ENCODE data around the gene PAK4.
"Not testable (repeated sequence)": the region's sequence is repeated elsewhere in the genome, so short reads cannot be mapped to it uniquely, and the experiment has no call there.

The PAK4 gene

DNA sequence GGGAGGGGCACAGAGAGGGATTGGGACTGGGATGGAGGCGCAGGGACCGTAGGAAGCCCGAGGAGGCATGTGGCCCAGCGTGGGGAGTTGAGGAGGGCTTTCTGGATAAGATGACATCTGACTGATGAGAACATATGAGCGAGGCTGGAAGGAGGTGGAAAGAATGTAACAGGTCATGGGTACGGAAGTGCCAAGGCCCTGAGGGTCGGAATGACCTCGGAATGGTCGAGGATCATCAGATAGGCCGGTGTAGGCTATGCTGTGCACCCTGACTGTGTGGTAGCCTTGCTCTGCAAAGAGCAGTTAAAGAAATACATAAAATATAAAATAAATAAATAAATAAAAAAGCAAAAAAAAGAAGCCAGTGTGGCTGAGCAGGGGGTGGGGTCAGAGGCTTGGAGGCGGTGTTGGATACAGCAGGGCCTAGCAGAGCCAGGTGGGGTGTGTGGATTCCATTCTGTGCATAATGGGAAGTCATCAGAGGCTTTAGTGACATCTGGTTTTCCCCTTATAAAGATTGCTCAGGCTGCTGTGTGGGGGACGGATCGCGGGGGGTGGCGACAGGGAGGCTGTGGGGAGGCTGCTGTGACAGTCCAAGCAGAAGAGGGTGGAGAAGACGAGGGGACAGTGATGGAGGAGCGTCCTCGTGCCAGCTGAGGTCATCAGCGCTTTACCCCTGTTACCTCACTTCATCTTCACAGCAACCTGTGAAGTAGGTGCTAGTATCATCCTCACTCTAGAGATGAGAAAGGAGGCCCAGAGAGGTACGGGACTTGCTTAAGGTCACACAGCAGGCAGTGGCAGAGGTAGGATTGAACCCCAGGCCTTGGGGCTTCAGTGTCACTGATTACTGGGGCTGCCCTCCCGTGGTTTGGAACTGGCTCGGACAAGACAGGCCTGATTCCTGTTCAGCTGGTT lies 5.0 kb downstream of the PAK4 start:
- no peak for DNase-seq (ENCODE audit: low read depth)

DNA sequence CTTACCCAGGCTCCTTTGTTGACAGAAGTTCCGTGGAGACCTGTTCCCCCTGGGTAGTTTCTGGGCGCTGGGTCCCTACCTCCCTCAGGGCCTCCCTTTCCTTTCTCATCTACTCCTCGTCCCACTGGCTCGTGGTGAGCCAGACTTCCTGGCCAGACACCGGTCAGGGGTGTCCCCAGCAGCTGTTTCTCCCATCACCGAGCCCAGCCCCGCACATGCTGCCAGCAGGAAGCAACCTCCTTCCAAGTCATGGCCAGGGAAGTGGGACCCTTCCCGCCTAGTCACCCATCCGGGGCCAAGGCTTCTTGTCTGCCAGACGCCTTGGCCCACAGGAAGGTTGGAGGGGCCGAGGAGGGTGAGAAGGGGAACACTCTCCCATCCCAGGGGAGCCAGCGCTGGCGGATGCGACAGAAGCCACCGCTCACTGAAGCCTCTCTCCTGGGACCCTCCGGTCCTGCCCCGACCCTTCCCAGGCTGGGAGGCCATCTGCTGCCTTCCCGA lies 5.7 kb downstream of the PAK4 start:
- DNase-seq (ENCODE audit: low read depth), result no peak

DNA sequence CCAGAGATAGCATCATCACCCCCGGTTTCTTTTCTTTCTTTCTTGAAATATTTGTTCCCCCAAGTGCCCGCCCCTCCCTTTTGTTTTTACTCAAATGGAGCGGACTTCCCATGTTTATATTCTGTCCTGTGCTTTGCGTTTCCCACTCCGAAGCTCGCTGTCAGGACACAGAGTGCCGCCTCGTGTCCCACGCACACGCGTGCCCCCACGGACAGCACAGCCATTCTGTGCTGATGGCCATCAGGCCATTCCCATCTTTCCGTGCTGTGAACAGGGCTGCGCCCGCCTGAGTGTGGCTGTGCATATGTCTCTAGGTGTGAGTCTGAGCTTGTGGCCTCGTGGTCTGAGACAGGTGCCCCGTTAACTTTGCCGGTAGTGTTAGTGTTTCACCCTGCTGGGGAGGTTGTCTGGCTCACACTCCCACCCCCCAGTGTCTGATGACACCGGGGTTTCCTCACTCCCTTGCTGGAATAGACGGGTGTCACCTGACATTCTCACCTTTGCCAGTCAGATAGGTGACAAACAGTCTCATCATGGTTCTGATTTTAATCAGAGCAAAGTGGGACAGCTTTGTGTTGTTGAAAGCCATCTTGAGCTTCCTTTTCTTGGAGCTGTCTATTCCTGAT lies 6.9 kb downstream of the PAK4 start:
- DNase-seq (ENCODE audit: low read depth), result no peak

DNA sequence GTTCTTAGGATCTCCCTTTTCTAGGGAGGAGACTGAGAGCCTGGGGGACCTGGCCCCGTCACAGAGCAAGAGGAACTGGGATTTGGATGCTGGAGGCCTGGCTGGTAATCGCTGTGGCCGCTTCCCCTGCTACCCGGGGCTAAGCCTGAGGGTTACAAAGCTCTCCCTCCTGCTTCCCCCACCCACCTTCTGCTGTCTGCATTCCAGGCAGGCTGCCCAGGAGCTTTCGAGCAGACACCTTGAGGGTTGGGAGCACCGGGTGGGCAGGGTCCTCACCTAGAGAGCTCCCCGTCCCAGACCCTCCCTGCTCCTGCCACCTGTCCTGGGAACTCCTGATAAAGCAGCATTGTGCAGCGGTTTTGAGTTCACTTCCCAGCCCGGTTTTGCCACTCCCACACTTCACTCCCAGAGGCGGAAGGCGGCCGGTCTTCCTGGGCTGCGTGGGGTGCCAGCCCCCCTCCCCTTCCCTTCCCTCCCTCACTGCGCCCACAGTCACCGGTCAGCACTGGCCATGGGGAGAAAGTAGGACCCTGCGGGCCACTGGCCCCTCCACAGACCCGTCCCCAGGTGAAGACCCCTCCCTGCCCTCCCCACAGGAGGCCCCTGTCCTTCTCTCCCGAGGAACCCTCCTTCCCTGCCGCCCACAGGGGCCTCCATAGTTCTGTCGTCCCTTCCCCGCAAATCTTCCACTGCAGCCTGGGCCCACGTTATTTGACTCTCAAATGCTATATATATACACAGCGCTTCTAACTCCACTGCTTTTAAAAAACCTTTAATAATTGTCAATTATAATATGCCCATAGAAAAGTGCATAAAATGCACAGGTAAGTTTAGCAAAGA lies 8.1 kb downstream of the PAK4 start:
- no peak for DNase-seq (ENCODE audit: low read depth)

DNA sequence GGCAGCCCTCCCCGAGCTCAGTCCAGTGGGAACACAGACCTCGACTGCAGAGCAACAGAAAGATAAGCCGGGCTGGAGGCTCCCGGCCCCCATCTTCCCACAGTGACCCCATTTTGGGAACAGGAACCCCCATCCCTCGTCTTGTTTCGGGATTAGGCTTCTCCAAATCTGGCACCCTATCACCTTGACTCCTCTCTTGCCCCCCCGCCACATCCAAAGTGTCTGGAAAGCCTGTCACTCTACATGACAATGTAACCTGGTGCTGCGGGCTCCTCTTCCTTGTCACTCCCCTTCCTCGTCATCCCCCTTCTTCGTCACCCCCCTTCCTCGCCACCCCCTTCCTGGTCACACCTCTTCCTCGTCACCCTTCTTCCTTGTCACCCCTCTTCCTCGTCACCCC lies 10.1 kb downstream of the PAK4 start:
- DNase-seq (ENCODE audit: low read depth), result no peak

DNA sequence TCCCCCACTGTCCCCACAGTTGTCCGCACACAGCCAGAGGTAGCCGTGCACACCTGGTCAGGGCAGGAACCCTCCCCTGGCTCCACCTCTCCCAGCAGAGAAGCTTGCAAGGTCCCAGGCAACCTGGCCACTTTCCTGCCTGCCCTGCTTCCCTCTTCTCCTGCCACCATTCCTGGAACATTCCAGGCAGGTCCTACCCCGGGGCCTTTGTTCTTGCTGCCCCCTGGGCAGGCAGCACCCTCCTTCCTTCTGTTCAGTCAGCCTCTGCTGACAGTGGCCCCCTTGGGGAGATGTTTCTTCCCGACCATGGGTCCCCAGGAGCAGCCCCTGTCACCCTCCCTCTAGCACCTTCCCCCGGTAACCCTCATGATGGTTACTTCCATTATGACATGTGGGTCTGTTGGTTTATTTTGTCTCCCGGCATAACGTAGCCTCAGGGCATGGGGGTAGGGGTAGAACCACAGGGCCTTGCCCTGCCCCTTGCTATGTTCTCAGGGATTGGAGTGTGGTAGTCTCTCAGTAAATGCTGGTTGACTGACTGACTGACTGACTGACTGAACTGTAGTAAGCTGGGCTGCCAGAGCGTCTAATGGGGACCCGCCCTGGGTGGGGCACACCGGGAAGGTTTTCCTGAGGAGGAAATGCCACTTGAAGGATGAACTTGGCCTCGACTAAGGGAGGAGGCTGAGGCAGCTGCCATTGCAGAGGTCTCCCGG lies 10.8 kb downstream of the PAK4 start:
- no peak for DNase-seq (ENCODE audit: low read depth)

DNA sequence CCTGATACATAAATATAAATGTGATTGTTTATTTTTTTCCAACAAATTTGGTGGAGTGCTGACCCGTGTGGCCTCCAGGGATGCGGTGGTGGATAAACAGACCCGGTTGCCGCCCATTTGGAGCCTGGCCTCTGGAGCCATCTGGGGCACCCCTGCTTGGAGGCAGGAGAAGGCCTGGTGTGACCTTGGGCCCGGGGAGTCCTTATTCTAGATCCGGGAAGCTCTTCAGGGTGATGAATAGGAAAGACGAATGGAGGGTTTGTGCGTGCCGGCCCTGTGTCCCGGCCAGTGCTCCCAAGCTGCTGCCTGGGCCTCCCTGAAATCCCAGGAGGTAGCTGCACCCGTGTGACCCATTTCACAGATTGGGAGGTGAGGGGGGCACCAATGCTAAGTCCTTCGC lies 11.5 kb downstream of the PAK4 start:
- DNase-seq (ENCODE audit: low read depth), result no peak

DNA sequence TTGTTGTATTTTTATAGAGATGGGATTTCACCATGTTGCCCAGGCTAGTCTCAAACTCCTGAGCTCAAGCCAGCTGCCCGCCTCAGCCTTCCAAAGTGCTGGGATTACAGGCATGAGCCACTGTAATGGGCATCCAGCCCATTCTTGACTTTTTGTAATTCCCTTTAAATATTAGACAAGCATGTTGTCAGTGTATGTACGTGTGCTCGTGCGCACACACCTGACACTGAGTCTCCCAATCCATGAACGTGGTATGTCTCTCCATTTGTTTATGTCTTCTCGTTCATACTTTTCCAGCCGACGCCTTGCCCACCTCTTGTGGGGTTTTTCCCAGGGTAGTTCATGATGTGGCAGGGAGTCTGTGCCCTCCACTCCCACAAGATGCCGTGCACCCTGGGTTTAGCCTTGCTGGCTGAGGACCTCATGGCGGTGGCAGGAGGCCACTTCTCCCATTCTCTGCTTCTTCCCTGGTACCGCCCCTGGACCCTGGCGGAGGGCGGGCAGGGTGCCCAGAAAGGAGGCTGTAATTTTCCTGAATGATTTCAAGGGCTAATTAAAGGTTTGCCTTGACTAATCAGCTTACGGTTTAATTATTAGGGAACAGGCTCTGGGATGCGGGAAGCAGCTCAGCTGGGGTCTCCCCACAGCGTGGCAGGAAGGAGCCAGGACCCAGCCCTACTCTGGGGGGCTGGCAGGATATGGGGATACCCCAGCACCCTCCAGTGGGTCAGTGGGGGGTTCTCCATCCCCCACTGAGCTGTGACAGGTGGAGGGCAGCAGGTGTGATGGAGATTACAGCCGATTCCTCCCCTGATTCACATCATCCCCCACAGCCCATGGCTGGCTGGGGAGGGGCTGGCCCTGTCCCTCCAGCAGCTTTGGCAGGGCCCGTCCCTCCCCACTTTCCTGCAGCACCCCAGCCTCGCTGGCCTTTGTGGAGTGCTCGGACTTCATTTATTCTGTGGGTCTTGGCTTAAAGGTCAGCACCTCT lies 12.9 kb downstream of the PAK4 start:
- DNase-seq (ENCODE audit: low read depth), result no peak

DNA sequence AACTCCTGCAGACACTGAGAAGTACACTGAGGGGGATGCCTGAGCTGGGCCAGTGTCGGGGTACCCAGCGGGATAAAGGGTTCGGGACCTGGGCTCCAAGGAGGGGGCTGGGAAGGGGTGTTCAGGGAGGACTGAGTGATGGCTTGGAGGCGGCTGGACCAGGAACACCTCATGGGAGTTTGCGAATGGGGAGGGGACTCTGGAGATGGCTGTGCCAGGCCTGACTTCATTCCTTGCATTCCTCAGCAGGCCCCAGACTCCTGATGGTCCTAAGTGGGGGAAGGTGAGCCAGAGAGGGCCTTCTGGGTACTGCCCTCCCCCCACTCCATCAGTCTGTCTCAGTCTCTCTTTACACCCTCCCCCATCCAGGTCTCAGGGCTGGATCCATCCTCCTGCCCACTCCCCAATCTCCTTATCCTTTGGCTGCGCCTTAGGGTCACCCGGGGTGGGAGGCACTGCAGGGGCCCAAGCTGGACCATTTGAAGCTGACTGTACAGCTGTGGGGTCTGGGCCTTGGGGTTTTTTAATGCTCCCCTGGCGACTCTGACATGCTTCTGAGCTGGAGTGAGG lies 13.8 kb downstream of the PAK4 start:
- no peak for DNase-seq (ENCODE audit: low read depth)

DNA sequence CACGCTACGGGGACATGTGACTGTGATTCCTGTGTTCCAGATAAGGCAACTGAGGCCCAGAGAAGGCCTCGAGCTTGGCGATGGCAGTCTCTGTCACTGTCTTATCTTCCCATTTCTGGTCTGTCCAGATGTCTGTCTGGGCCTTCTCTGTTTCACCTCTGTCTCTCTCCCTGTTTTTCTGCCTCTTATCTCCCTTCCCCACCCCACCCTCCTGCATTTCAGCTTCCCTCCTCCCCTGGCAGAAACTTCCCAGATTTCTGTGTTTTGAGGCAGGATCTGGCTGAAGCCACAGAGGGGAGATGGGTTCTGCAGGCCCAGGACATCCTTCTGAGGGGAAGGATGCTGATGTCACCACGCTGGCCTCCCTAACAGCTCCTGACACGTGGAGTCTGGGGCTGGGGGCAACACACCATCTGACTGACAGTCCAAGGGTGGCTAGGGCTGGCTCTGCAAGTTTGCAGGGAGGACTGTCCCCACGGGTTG lies 14.4 kb downstream of the PAK4 start:
- no peak for DNase-seq (ENCODE audit: low read depth)

DNA sequence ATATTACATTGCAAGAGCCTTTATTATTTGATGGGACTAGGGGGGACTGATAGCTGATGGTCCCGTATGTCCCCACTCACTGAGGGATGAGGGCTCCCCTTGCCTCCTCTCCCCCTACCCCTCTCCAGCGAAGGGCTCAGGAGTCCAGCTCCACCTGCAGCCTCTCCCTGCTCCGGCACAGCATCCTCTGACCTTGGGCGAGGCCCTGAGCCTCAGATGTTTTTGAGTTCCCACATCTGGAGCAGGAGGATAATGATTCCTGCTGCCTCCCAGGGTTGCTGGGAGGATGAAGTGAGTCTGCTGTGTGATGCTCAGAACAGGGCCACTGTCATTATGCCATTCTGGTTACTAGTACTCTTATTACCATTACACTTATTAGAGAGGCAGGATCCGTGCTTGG lies 15.0 kb downstream of the PAK4 start:
- no peak for DNase-seq (ENCODE audit: low read depth)

DNA sequence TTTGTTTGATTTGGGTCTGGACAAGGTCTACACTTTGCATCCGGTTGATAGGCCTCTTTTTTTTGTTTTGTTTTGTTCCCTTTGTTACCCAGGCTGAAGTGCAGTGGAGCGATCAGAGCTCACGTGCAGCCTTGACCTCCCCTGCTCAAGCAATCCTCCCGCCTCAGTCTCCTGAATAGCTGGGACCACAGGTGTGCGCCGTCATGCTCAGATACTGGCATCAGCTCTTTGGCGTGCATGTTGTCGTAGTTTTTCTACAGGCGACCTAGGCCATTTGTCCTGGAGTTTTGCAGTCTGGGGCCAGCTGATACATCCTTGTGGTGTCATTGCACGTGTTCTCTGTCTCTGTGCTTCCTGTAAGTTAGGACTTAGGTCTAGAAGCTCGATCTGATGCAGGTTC lies 16.3 kb downstream of the PAK4 start:
- no peak for DNase-seq (ENCODE audit: low read depth)

DNA sequence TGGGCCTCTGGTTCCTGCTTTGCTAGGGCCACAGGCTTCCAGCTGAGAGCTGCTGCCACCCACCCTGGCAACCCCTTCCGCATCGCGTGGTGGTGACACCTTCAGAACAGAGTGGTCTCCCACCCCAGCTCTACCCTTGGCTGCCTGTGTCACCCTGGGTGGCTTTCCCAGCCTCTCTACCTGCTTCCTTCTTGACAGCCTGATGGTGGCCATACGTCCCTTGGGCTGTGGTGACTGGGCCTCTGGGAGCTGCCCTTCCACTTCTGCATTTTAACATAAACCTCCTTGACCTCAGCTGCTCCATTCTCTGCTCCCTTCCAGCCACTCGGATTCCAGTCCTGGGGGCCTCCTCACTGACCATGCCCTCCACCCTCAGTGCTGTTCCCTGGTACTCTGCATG lies 17.0 kb downstream of the PAK4 start:
- no peak for DNase-seq (ENCODE audit: low read depth)

DNA sequence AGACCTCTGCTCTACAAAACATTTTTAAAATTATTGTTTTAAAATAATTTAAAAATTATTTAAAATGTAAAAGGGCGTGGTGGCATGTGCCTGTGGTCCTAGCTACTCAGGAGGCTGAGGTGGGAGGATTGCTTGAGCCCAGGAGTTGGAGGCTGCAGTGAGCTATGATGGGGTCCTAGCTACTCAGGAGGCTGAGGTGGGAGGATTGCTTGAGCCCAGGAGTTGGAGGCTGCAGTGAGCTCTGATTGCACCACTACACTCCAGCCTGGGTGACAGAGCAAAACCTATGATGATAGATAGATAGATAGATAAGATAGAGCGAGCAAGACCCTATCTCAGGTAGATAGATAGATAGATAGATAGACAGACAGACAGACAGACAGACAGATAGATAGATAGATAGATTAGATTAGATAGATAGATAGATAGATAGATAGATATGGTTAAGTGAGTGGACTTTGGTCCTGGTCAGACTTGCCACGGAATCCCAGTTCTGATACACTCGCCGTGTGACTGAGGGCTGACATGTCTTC lies 18.2 kb downstream of the PAK4 start:
- DNase-seq (ENCODE audit: low read depth), result not testable (repeated sequence)

DNA sequence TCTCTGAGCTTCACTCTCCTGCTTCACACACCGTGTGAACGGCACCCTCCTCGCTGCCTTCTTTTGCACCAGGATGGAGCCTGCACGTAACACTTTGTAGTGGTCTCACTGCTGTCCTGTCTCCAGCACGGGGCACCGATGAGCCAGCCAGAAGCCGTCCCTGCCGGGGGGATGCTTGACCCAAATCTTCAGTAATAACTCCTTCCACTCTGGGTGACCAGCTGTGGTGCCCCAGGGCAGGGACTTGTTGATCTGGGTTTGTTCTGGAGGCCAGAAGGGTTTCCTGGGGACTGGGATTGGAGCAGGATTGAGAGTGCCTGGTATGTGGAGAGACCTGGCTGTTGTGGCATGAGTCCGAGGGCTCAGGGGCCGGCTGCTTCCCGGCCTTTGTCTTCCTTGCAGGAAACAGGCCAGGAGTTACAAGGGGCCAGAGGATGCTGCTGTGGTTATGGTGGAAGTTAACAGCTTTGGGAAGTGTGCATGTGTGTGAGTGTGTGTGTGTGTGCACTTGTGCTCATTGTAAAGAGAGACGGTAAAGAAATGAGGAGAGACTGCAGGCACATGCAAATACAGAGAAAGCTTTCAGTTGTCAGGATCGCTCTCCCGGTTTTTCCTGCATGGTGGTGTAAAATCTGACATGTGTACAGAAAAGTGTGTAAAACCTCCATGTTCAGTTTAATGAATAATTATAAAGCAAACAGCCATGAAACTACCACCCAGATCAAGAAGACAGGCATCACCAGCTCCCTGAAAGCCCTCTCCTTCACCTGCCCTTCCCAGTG lies 18.9 kb downstream of the PAK4 start:
- DNase-seq (ENCODE audit: low read depth), result no peak

DNA sequence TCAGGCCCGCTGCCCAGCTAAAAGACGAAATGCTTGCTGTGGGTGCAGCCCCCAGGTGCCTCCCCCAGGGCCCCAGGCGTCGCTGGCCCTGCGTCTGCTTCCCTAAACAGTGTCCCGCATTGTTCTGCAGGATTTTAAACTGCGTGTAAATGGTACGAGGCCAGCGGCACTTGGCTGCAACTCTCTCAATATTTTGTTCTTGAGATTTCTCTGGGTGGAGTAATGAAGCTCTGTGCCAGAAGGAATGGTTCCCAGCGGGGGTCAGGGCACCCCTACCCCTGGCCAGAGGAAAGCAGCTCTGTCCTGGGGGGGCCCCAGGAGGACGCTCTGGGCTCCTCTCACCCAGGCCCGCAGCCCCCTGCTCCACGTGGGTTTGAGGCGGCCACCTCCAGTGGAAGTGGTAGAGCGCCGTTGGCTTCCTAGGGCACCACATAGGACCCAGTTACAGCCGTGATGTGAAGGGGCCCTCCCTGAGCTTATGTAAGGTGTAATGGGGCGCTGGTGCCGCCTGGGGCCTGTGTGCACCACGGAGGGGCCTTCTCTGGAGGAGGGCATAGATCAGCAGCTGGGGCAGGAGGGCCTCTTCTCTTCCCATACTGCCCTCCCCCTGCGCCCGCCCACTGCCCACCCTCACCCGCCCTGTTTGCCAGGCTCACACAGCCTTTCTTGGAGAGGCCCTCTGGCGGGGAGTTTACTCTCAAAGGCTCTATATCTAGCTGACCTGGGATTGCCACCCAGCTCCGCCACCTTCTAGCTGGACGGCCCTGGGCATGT lies 19.8 kb downstream of the PAK4 start:
- no peak for DNase-seq (ENCODE audit: low read depth)

DNA sequence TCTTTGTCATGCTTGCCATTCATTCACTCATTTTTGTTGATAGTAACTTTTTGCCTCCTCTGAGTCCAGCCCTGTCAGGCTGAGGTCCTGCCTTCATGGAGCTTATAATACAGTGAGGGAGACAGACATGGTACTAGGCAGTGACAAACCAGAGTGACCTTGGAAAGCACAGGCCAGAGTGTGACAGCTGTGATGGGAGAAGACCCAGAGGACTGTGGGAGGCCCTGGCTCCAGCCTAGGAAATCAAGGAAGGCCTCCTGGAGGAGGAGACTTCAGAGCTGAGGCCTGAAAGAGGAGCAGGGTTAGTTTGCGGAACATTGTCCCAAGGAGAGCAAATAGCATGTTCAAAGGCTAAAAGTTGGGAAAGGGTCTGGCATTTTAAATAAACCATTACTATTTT lies 20.5 kb downstream of the PAK4 start:
- no peak for DNase-seq (ENCODE audit: low read depth)
